Subcutaneous adipose tissue (tissue), 4 donors: ENCODE measurements around the gene TSC22D2. TPM values are rescaled to one million over a fixed set of nuclear protein-coding genes. Genes with fewer than 3 reads are reported as not detected.

Source experiments
- CTCF ChIP-seq: fragments of 450-650 bp; IDR thresholded peaks from one replicate; pipeline ENCODE4 v1.5.1; 2016; ENCODE audit warnings: low read depth, mild to moderate bottlenecking, control low read depth, antibody characterized with exemption, moderate library complexity
- total RNA-seq, 4 donors: library from RNA; depleted of rRNA; stranded (reverse); fragments of >200 nt; gene quantifications; one replicate each; pipeline ENCODE4 v1.1.0, GENCODE V29; 2016

Gene TSC22D2
- total RNA-seq, 4 donors from 2014 or later, result 11.2 to 36.5 (median 18.0) TPM

GRCh38 chr3:150376001-150376848 lies 31.9 kb upstream of the TSC22D2 start:
- no peak for TF ChIP-seq CTCF

GRCh38 chr3:150377601-150378300 lies 30.3 kb upstream of the TSC22D2 start:
- no peak for TF ChIP-seq CTCF

- no peak for TF ChIP-seq CTCF
These were observed 29.8 kb upstream of the TSC22D2 start for GRCh38 chr3:150378301-150378748.

- no peak for TF ChIP-seq CTCF
These were observed 28.6 kb upstream of the TSC22D2 start for GRCh38 chr3:150379469-150379868.

- no peak for TF ChIP-seq CTCF
These were observed 23.5 kb upstream of the TSC22D2 start for GRCh38 chr3:150384296-150385212.

- TF ChIP-seq CTCF, result no peak
These were observed 22.5 kb upstream of the TSC22D2 start for GRCh38 chr3:150385296-150386242.
